ENCODE results near the gene PTPRF.

GRCh38 chr1:43538143-43538487 is 7.4 kb downstream of the PTPRF start:
- TF ChIP-seq, protein P1, sequence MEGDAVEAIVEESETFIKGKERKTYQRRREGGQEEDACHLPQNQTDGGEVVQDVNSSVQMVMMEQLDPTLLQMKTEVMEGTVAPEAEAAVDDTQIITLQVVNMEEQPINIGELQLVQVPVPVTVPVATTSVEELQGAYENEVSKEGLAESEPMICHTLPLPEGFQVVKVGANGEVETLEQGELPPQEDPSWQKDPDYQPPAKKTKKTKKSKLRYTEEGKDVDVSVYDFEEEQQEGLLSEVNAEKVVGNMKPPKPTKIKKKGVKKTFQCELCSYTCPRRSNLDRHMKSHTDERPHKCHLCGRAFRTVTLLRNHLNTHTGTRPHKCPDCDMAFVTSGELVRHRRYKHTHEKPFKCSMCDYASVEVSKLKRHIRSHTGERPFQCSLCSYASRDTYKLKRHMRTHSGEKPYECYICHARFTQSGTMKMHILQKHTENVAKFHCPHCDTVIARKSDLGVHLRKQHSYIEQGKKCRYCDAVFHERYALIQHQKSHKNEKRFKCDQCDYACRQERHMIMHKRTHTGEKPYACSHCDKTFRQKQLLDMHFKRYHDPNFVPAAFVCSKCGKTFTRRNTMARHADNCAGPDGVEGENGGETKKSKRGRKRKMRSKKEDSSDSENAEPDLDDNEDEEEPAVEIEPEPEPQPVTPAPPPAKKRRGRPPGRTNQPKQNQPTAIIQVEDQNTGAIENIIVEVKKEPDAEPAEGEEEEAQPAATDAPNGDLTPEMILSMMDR (IDR thresholded peaks at IDR 0.05), result no peak
- no peak for TF ChIP-seq POLR2A (IDR thresholded peaks at IDR 0.05)
